NCI-H510A (cell line): ENCODE results near the gene ARF1.
A peak's percentile ranks its signal among the peaks of the same experiment; 100 is the strongest.

Experiments
- DNase-seq: peaks from one replicate; lab custom pipeline; 2025; lab: John Stamatoyannopoulos, UW

Gene ARF1

DNA sequence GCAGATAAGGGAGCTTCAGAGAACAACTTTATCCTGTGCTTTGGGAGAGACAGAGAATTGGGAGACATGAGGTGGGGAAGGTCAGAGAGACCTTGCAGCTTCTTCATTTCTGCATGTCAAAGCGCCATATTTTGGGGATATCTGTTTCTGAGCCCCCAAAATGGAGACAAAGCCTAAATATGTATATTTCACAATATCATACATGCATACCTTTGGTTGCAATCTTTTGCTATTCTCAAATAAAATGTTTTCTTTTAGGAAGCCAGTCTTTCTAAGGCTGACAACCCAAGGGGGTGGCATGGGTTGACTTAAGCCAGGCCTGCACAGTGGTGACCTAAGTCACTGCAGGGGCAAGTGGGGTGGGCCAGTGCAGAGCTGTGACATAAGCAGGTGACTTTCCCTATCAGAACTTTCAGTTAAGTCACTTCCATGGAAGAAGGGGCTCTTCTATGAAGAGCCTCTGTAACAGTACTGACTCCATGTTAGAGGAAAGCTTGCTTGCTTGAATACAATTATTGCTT lies 40.5 kb downstream of the ARF1 start:
- DNase-seq, result no peak

DNA sequence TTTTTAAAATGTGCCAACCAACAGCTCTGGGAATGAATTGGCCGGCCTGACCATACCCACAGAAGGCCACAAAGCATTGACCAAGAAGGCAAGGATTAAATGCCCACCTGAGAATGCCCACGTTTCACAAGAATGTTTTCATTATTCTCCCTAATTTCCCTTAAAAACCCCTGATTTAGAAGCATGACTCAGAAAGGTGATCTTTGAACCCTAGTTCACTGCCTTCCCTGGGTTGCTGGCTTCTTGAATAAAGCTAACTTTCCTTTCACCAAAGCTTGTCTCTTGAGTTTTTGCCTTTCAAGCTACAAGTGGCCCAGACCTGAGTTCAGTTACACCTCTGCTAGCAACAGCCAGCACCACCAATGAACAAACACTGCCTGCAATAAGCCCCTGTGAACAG lies 41.0 kb downstream of the ARF1 start:
- DNase-seq, result no peak

DNA sequence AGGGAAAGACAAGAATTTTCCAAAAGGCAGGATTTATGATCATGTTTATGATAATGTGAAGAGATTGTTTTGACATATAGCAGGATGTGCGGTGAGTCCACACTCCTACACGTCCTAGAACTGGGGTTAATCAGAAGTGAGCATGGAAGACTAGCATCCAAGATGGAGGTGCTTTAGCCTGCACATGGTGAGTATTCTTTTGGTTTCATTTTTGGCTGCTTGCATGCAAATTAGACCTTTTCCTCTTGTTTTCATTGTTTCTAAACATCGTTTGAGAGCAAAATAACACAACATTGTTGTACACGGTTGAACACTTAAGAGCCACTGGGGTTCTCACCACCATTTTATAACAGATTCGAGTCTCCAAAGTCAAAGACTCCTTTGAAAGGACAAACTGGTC lies 42.7 kb downstream of the ARF1 start:
- no peak for DNase-seq

DNA sequence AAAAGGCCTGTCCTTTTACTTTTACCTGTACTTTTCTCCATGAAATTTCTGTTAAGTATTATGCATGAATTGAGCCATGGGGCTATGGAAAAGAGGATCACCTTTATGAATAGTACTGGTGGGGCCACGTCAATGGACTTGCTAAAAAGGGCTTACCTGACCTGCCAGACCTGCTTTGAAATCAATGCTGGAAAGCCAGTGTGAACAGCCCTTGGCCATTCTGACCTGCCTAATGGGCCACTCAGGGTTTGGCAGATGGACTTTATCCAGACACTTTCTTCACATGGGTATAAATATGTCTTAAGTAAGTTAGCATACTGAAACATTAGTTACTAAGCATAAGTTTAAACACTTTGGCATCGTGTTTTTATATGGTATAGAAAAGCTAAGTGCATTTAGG lies 49.3 kb downstream of the ARF1 start:
- DNase-seq, result no peak

DNA sequence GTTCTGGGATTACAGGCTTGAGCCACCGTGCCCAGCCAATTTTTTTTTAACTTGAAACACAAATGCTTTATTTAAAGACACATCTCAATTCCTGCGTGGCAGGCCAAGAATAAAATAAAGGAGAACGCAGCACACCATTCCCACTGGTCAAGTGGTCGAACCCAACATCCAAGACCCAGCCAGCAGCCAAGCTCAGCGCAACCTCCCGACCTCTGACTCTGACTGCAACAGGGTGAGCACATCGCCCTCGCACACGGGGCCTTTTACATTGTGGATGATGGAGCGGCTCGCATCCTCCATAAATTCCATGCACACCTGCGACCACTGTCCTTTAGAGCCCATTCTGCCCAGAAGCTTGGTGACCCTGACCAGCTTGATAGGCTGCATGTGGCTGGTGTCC lies 52.1 kb downstream of the ARF1 start:
- no peak for DNase-seq

DNA sequence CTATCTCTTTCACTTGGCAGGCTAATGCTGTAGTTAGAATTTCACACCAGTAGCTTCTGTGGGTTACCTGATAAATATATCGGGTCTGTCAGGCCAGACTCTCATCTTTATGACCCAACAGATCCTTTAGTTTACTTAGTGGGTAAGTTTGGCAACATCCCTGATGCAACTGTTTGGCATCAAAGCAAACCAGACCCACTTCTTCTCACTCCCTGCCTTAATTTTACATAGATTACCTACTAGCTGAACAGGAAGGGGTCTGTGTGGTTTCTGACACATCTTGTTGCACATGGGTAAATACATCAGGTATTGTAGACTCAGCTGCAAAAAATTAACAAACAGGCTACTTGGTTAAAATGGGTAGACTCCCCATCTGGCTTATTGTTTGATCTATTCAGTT lies 54.4 kb downstream of the ARF1 start:
- DNase-seq, result no peak

DNA sequence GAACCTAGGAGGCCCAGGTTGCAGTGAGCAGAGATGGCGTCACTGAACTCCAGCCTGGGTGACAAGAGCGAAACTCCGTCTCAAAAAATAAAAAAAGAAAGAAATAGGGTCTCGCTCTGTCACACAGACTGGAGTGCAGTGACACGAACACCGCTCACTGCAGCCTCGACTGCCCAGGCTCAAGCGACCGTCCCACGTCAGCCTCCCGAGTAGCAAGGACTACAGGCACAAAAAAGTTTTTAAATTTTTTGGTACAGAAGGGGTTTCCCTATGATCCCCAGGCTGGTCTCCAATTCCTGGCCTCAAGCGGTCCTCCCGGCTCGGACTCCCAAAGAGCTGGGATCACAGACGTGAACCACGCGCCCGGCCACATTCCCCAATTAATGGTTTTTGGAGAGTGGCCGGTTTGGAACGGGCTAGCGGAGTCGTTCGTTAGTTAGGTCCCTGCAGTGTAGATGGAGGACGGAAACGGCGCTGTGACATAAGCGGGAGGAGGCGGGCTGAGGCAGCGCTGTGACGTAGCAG lies 57.0 kb downstream of the ARF1 start:
- no peak for DNase-seq

DNA sequence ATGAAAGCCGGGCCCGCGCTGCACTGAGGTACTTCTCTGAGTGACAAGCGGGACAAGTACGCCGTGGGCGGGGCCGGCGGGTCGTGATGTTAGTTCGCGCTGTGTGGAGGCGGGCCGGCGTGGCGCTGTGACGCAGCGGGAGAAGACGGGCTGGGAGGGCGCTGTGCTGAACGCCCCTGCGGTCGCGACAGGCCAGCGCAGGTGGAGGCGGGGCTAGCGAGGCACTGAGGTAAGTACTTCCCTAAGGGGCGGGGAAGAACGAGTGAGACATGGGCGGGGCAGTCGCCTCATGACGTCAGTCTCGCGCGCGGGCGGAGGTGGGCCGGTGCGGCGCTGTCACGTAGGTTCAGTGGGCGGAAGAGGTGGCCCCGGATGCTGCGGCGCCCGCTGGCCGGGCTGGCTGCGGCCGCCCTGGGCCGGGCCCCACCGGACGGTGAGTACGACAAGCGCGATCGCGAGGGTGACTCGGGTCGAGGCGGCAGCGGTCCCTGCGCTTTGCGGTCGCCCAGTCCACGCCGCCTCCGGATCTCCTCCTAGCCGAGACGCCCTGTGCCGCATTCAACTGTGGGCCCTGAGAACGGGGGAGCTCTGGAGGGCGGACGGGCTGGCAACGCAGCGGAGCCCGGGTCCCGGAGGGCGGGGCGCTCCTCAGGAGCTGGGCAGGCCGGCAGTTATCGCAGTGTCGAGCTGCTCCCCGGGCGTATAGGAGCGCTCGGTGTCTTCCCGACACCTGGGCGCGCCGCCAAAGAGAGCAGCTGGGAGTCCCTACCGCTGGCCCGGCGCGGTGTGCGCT lies 57.6 kb downstream of the ARF1 start, which contains the start of gene GUK1:
TSS of gene GUK1 (plus strand) at position 349 of the 793 bp plus-strand sequence. CDS start at position 373, 24 bp downstream.
- DNase-seq, result peak; percentile 98

DNA sequence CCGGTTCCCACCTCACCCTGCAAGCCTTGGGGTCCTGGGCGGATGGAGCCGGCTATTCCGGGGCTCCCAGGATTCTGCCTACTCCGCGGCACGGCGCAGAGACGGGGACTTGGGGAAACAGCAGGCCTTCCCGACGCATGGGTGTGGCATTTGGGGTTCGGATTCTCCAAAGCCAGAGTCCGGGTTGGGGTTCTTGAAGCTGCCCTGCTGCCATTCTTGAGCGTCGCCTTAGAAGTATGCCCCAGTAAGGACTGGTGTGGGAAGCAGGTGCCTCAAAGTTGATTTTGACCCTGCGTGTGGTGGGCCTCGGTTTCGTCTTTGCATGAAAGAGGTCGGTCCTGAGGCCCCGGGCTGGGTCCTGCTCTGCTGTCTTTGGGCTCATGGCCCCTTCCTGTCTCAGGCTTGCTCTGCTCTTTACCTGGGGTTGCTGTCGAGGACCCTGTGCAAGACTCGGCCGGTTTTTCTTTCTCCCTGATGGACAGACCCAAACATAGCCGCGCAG lies 58.3 kb downstream of the ARF1 start:
- DNase-seq, result no peak

DNA sequence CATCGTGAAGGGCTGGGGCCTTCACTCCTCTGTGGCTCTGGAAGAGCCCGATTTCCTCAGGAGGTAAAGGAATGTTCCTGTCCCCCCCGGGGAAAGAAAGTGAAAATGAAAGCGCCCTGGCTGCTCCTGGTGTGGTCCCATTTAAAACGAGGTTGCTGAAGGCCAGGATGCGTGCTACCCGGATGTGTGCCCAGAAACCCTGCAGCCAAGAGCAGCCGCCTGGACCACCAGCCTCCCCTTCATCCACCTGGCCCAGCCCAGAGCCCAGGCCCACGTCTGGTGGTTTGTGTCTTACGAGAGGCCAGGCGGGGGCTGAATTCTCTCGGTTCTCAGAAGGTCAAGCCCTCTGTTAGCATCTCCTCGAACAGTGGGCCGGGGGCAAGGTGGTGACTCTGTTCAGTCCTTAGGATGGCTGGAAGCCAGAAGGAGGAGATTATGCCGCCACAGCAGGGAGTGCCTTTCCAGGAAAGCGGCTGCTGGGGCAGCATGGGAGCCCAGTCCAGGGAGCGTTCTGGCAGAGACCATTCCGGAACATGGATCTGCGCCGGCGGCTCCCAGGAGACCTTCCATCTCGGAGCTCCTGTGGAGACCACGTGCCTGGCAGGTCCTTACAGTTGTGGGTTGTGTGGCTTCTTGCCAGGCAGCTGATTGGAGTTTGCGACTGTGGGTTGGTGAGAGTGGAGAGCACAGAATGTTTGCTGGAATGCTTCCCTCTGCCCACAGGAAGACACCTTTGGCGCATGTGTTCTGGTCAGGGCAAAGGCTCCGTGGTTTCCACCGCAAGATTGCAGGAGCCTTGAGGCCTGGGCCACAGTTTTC lies 58.9 kb downstream of the ARF1 start:
- no peak for DNase-seq

DNA sequence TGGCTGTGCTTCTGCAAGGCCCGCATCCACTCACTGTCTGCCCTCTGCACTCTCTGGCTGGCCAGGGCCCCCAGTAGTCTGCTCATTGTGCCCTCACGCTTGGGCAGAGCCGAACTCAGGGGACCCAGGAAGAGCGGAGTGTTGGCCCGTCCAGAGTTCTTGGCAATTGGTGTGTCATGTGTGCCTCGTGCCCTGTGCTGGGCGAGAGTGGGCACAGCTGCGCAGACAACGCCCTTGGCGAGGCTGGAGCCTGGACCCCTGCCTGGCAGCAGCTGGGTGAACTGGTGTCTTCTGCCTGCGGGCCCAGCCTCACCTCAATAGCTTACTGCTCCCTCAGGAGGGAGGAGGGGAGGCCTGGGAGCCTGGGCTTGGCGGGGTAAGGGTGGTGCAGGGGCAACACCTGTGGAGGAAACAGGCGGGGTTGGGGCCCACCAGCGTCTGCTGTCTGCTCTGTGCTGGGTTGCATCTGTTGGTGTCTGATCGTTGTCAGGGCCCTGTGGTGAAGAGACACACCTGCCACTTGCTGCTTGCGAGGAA lies 59.7 kb downstream of the ARF1 start:
- DNase-seq, result no peak

DNA sequence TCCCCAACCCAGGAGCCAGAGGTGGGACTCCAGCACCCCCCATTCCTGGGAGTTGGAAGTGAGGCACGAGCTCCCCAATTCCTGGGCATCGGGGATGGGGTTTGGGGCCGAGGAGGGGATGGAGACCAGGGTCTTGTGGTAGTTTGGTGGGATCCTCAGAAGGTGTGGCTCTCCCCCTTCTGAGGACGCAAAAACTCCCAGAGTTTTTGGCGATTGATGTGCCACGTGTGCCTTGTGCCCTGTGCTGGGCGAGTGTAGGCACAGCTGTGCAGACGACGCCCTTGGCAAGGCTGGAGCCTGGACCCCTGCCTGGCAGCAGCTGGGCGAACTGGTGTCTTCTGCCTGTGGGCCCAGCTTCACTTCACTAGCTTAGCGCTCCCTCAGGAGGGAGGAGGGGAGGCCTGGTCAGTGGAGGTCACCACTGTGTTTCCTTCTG lies 60.2 kb downstream of the ARF1 start:
- DNase-seq, result no peak

DNA sequence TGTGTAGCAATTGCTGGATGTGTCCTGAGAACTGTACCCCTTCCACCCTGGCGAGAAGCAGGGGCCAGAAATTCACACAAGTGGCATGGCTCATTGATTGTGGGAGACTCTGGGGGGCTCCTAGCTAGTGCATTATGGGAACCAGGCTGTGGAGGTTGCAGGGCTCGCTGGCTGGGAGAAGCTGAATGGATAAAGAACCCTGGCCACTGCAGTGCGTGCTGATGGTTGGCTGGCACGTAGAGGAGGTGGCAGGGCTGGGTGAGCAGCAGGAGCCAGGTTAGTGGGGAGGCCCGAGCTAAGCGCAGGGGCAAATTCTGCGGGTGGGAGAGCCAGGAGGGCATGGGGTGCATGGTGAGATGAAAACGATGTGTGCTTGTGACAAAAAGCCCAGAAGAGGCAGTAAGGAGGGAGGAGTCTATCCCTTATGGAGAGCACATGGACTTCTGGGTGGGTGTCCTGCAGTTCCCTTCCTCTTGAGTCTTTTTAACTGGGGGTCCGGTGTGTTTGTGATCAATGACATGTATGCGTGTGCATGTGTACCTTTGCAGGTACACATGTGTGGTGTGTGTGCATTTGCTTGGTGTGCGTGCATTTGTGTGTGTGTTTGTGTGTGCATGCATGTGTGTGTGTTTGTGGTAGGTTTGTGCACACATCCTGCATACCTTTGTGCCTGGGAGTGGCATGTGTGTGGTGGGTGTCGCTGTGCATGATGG lies 61.1 kb downstream of the ARF1 start:
- no peak for DNase-seq

DNA sequence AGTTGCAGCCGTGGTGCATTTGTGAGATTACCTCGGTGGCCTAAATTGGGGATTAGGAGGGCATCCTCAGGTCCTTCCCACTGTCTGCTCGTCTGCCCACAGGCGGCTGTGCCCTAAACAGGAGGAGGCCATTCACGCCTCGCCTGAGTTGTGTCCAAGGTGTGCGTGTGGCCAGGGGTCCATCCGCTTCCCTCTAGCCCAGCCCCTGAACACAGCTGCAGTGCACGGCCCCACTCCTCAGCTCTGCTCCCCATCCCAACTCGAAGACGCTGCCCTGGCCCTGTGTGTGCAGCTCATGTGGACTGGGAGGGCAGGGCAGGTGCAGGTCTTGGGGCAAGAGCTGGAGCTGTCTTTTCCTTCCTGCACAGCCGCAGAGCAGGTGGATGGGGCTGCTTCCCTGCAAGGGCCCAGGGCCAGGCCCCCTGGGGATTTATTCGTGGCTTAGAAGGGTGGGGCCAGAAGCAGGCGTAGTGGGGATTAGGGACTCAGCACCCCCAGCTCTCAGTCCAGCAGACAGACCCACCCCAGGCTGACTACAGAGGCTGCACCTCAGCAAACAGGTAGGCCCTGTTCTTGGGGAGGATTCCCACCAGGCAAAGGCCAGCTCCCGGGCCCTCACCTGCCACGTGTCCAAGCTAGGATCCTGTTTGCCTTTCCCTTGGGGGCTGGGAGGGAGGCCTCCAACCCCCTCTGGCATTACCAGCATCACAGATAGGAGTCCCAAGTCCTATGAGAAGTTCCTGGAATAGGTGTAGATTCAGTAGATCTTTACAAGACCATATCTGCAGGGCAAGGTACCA lies 61.9 kb downstream of the ARF1 start:
- DNase-seq, result no peak

DNA sequence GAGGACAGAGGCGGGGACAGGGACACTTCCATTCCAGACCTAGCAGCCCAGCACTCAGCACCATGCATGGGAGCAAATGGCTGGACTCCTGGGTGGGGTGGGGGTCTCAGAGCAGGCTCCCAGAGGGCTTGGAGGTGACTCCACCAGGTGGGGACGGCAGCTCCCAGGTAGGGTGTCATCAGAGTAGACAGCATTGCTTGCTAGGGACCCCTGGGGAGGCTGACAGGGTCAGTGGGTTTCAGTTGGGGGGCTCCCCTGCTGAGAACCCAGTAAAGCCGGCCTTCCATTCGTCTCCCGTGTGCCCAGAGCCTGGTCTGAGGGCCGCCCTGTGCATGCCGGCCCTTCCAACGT lies 62.5 kb downstream of the ARF1 start:
- DNase-seq, result no peak

DNA sequence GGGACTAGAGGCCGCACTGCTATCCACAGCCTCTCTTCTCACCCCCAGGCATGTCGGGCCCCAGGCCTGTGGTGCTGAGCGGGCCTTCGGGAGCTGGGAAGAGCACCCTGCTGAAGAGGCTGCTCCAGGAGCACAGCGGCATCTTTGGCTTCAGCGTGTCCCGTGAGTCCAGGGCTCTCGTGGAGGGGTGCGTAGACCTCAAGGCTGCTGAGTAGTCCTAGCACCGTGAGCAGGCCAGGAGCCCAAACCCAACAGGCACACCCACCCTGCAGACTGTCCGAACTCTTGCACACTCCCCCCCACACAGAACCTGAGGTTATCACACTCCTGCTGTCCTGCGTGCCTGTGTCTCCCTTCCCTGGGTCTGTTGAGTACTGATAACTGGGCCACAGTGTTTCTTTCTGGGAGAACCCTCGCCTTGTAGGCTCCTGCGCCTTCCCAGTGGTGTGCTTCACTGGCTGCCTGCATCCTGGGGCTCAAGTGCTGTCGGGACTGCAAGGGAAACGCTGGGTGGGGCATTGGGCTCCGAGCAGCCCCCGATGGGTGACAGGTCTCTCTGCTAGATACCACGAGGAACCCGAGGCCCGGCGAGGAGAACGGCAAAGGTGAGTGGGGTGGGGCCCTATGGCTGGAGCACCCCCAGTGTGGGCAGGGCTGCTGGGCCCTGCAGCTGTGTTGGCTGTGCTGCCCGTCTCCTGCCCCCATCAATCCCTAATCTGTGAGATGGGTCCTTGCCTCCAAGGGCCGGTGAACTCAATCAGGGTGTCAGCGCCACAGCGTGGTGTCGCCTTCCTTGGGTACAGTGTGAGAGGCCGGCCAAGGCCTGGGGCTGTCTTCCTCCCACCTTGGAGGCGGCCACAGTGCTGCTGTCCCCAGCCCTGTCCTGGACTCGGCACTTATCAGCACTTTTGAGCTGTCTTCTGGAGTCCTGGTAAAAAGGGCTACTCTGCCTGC lies 63.2 kb downstream of the ARF1 start:
- DNase-seq, result no peak

DNA sequence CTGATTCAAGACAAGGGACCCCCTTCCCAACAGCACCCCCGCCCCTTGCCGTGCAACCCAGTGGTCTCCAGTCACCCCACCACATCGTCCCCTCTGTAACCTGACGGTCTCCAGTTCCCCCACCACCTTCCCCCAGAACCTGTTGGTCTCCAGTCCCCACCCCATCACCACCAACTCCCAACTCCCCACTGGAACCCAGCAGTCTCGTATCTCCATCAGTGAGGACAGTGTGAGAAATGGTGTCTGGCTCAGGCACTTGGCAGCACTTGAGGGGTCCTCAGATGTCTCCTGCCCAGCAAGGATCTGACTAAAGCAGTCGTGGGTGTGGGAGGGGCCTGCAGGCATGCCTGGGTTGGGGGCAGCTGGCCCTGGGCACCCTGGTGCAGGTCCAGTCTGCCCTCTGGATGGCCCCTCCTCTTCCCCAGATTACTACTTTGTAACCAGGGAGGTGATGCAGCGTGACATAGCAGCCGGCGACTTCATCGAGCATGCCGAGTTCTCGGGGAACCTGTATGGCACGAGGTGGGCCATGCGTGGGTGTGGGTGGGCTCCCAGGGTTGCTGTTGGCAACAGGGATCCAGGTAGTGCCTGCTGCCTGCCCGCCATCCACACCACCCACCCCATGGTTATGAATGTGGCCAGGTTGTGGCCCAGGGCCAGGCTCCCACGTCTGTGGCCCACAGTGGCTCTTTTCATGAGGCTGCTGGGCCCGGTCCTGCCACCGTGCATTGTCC lies 64.1 kb downstream of the ARF1 start:
- no peak for DNase-seq

DNA sequence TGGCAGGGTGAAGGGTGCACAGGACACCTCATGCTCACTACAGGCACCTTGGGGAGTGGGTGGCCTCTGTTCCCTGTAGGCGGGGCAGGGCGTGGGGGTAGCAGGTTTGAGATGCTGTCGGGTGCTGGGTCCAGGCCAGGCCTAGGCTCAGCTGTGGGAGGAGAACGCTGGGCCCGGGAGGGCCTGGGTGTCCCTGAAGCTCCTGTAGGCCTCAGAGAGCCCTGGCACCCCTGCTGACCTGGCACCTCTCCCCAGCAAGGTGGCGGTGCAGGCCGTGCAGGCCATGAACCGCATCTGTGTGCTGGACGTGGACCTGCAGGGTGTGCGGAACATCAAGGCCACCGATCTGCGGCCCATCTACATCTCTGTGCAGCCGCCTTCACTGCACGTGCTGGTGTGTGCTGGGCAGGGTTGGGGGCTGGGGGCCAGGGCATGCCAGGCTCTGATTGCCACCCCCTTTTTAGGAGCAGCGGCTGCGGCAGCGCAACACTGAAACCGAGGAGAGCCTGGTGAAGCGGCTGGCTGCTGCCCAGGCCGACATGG lies 64.7 kb downstream of the ARF1 start:
- DNase-seq, result no peak

DNA sequence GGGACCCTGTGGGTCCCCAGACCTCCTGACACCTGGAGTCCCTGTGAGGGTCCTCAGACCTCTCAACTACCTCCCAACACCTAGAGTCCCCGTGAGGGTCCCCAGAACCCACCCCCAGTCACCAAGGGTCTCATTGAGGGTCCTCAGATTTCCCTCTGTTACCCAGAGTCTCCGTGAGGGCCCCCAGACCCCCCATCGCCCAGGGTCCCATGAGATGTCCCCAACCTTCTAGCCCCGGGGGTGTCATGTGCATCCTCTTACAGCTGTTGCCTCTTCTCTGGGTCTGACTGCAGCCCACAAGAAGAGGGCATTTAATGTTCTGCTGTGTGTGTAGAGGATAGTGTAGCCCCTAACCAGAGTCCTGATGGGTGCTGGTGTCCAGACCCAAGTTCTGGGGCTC lies 65.3 kb downstream of the ARF1 start:
- no peak for DNase-seq
